Left ventricle myocardium inferior (tissue), 1 donor: Measurements from ENCODE around the gene STARD9. TPM values are rescaled to one million over a fixed set of nuclear protein-coding genes. Genes with fewer than 3 reads are reported as not detected.
A peak's percentile ranks its signal among the peaks of the same experiment; 100 is the strongest.

ENCODE experiments used
- DNase-seq: peaks from one replicate; pipeline ENCODE4 v3.0.0-alpha.2; 2020
- H3K27ac ChIP-seq: fragments of 200-600 bp; replicated peaks from 2 replicates; pipeline ENCODE4 v1.8.0; 2021
- H3K27me3 ChIP-seq: fragments of 200-600 bp; 2 replicates; pipeline ENCODE4 v1.8.0; 2021; ENCODE audit warnings: low read depth
- H3K36me3 ChIP-seq: fragments of 200-600 bp; 2 replicates; pipeline ENCODE4 v1.8.0; 2021
- H3K4me1 ChIP-seq: fragments of 200-600 bp; 2 replicates; pipeline ENCODE4 v1.8.0; 2021
- H3K4me3 ChIP-seq: fragments of 200-600 bp; 2 replicates; pipeline ENCODE4 v1.8.0; 2021; ENCODE audit warnings: mild to moderate bottlenecking, moderate library complexity
- H3K9me3 ChIP-seq: fragments of 200-600 bp; replicated peaks from 2 replicates; pipeline ENCODE4 v1.8.0; 2021
- CTCF ChIP-seq: fragments of 200-600 bp; IDR thresholded peaks from 2 replicates; pipeline ENCODE4 v1.8.0; 2021; ENCODE audit warnings: antibody characterized with exemption, mild to moderate bottlenecking, borderline replicate concordance
- intact Hi-C: fragments of 100-400 bp; cut with micrococcal nuclease; formaldehyde crosslinking; loops from one replicate; pipeline ENCODE4 v1.11.0; 2022
- long read RNA-seq: library from polyadenylated mRNA; unstranded; transcript quantifications from one replicate; pipeline ENCODE4 v2.0.0, GENCODE V29; 2021
- total RNA-seq: library from RNA; stranded (reverse); fragmentation: NEBNext Ultra II Directional; extraction: Animal tissue kit (Norgen Biotek cat#: 25700); gene quantifications from one replicate; pipeline ENCODE4 v1.2.1, GENCODE V29; 2021
- donor health status: DM: no; HTN: yes; CAD: no; lungs with severe emphysema.

Gene STARD9
- 4.9 TPM for total RNA-seq
- long read RNA-seq, partial matches to known transcripts, result 3 of 4 reads
- long read RNA-seq, other reads (novel, unspliced or antisense), result 1 of 4 reads

GRCh38 chr15:42575188-42576039 lies at the start of gene STARD9:
TSS of gene STARD9 (plus strand) at chr15:42575606. CDS start at chr15:42575716, 110 bp downstream.
- peak within 1 kb of the TSS; percentile 92 for H3K4me3 ChIP-seq
- no peaks in the 10 kb centered on the region for H3K27me3 ChIP-seq
- H3K9me3 ChIP-seq, result no peaks in the 10 kb centered on the region
- TF ChIP-seq CTCF, result no peak
- H3K36me3 ChIP-seq, result no peaks in the 10 kb centered on the region
- intact Hi-C loops, result no loop called here
- H3K27ac ChIP-seq, result peak within 1 kb of the TSS; percentile 96
- H3K4me1 ChIP-seq, result peaks cover 52% of the 10 kb centered on the region
- peak; percentile 99 for DNase-seq

DNA sequence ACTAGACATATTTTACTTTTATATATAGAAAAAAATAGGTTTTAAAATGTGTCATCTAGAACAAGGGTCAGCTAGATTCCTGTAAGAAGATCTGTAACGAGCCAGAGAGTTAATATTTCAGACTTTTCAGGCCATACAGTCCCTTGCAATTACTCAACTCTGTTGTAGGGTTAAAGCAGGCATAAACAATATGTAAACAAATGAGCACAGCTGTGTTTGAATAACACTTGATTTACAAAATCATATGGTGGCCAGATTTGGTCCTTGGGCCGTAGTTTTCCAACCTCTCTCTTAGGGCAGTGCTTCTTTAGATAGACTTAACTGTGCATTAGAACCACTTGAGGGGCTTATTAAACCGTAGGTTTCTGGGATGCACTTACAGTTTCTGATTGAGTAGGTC lies 46.4 kb upstream of the STARD9 start:
- Histone ChIP-seq H3K4me3 (no peak overlapping the region), H3K9me3 (no peaks in the 10 kb centered on the region), H3K36me3 (peaks cover 85% of the 10 kb centered on the region), H3K27ac (no peak overlapping the region), H3K4me1 (no peaks in the 10 kb centered on the region), H3K27me3 (no peaks in the 10 kb centered on the region)
- DNase-seq, result no peak
- TF ChIP-seq CTCF, result no peak
- intact Hi-C loops, result no loop called here

DNA sequence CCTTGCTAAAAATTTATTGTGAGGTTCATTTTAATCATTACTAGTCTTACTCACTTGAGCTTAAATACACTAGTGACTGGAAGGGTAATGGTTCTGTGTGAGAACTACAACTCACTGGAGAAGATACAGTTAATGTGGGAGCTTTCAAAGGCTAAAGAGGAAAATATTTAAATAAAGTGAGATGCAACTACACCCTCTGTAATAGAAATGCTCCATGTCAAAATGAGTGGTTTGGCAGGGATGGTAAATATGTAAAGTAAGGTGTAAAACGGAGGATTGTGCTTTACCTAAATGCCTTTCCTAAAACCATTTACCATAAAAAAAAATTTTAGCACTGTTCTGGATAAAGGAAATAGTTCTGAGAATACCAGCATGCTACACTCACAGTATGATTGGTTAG lies 42.2 kb upstream of the STARD9 start:
- no peak overlapping the region for H3K4me3 ChIP-seq
- H3K27ac ChIP-seq, result no peak overlapping the region
- H3K36me3 ChIP-seq, result peaks cover 73% of the 10 kb centered on the region
- TF ChIP-seq CTCF, result no peak
- no peak for DNase-seq
- no peaks in the 10 kb centered on the region for H3K27me3 ChIP-seq
- intact Hi-C loops, result no loop called here
- no peaks in the 10 kb centered on the region for H3K4me1 ChIP-seq
- H3K9me3 ChIP-seq, result no peaks in the 10 kb centered on the region

- Histone ChIP-seq H3K9me3 (no peaks in the 10 kb centered on the region), H3K36me3 (peaks cover 44% of the 10 kb centered on the region), H3K27me3 (no peaks in the 10 kb centered on the region), H3K4me1 (peaks cover 42% of the 10 kb centered on the region), H3K4me3 (no peak overlapping the region), H3K27ac (no peak overlapping the region)
- intact Hi-C loops, result loop anchor here (10.0 kb wide), 1 partner anchor 110 kb away; no protein-coding TSS in a partner anchor
- TF ChIP-seq CTCF, result no peak
- no peak for DNase-seq
Measured at GRCh38 chr15:42544853-42545629, 30.4 kb upstream of the STARD9 start.

DNA sequence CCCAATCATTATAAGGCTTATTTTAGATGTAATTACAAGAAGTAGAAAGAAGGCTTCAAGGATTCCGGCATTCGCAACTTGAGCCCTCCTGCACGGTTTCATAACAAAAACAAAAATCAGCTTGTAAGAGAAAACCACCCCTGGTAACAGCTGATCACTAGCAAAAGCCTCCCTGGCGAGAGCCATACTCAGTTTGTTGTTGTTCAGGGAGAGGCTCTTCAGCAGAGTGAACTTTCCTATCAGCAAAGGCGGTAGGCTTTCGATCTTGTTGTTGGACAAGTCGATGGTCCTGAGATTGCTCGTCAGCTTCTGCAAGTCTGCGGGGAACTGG lies 27.5 kb upstream of the STARD9 start:
- Histone ChIP-seq H3K27me3 (no peaks in the 10 kb centered on the region), H3K4me1 (peaks cover 42% of the 10 kb centered on the region), H3K4me3 (peak overlapping the region; percentile 100), H3K9me3 (no peaks in the 10 kb centered on the region), H3K27ac (peak overlapping the region; percentile 95), H3K36me3 (peaks cover 28% of the 10 kb centered on the region)
- no peak for TF ChIP-seq CTCF
- intact Hi-C loops, result loop anchor here (10.0 kb wide), 1 partner anchor 107 kb away; no protein-coding TSS in a partner anchor
- DNase-seq, result no peak
